Measurements from ENCODE around the gene CTDSP2. TPM values are rescaled to one million over a fixed set of nuclear protein-coding genes. Genes with fewer than 3 reads are reported as not detected.

The CTDSP2 gene
- total and polyA plus RNA-seq, 2 donors (not counting 3 experiments of a cell fraction or from before 2014, with no cell fraction given) = 142 to 146 TPM

GRCh38 chr12:57852620-57853500, 6.3 kb upstream of the CTDSP2 start:
- no peaks in the 10 kb centered on the region for H4K20me1 ChIP-seq (replicated peaks; ENCODE audit: control insufficient read depth, extremely low read depth, insufficient read depth, low read length)
- TF ChIP-seq POLR2A (IDR thresholded peaks at IDR 0.05; ENCODE audit: low read depth, low read length) (no peak), EZH2 (IDR thresholded peaks at IDR 0.05; ENCODE audit: borderline replicate concordance, low read depth, low read length, severe bottlenecking) (peak; percentile 58), MAX (IDR thresholded peaks at IDR 0.05; ENCODE audit: insufficient read depth, insufficient read length) (no peak), POLR2AphosphoS5 (IDR thresholded peaks at IDR 0.05; ENCODE audit: insufficient read depth, low read depth, low read length) (no peak), MYC (IDR thresholded peaks at IDR 0.05; ENCODE audit: low read depth, low read length) (no peak), CTCF (IDR thresholded peaks at IDR 0.05; ENCODE audit: extremely low read depth in 1 of 2, insufficient read depth in 1 of 2, low read depth in 1 of 2, low read length in 2 of 2) (peak in 1 of 2 donors; percentile 12), GATA2 (IDR thresholded peaks at IDR 0.05; ENCODE audit: insufficient read depth, insufficient read length, low read depth, low read length) (no peak)
- peaks cover 17 to 28% of the 10 kb centered on the region in 2 experiments for H3K27me3 ChIP-seq (ENCODE audit: control insufficient read depth in 2 of 2, insufficient read depth in 2 of 2, low read length in 2 of 2)
- POLR2A ChIA-PET = no interaction called here
- intact Hi-C loops (cut with micrococcal nuclease) (loop anchor here (1.0 kb wide), 1 partner anchor 40 kb away; no protein-coding TSS in a partner anchor), dilution Hi-C loops (cut with MboI; ENCODE audit: extremely low pct_ligation_motif_present, low sequenced_read_pairs) (no loop called here)
- no peaks in the 10 kb centered on the region for H3K9me1 ChIP-seq (replicated peaks; ENCODE audit: control insufficient read depth, extremely low read depth, insufficient read depth, low read length)
- no TSS peak for BruUV-seq (replicated peaks)
- H2AFZ ChIP-seq (ENCODE audit: low read depth, low read length) = peak overlapping the region; percentile 31
- no peaks in the 10 kb centered on the region for H3K9me3 ChIP-seq (replicated peaks; ENCODE audit: control insufficient read depth, insufficient read depth, low read length)
- no peaks in the 10 kb centered on the region for H3K79me2 ChIP-seq (ENCODE audit: control insufficient read depth, insufficient read depth, low read length)
- DNase-seq (ENCODE audit: low read depth, low spot score) (no peak), FAIRE-seq (peak; percentile 8)
- no peaks in the 10 kb centered on the region for H3K36me3 ChIP-seq (ENCODE audit: control insufficient read depth in 2 of 2, extremely low read depth in 1 of 2, insufficient read depth in 2 of 2, low read length in 2 of 2)
- CTCF ChIA-PET = interaction anchor here (0.9 to 3.4 kb wide), 2 partner anchors 10 to 12 kb away, joined by 3 to 17 read pairs; no protein-coding TSS in a partner anchor
- H3K9ac ChIP-seq (replicated peaks; ENCODE audit: extremely low read depth, insufficient read depth, low read length) = no peak overlapping the region
- H3K4me1 ChIP-seq (ENCODE audit: control insufficient read depth, extremely low read depth, insufficient read depth, low read length) = no peaks in the 10 kb centered on the region
- no peak overlapping the region for H3K27ac ChIP-seq (ENCODE audit: insufficient read depth, low read depth, low read length)
- H3K4me3 ChIP-seq (replicated peaks in 1 of 3; ENCODE audit: insufficient read depth in 1 of 3, low read depth in 1 of 3, low read length in 3 of 3) = peak overlapping the region in 1 of 3 experiments; percentile 22
- peak overlapping the region; percentile 16 for H3K4me2 ChIP-seq (ENCODE audit: insufficient read depth, low read length)
